Endothelial cell of umbilical vein (primary cell): ENCODE measurements around the gene XIRP2.

Source experiments
- CTCF ChIP-seq, 2 donors: IDR thresholded peaks; 1 replicate in 1 of 2; 2 replicates in 1 of 2; pipeline ENCODE4 v1.5.1; 2011; ENCODE audit warnings: low read length in 2 of 2, mild to moderate bottlenecking in 2 of 2, moderate library complexity in 2 of 2, control low read depth in 1 of 2, inconsistent platforms in 1 of 2, low read depth in 1 of 2; ENCODE audit not compliant: insufficient read depth in 1 of 2; ENCODE audit errors: extremely low read depth in 1 of 2
- EZH2 ChIP-seq: IDR thresholded peaks from 2 replicates; pipeline ENCODE4 v1.6.1; 2012; ENCODE audit warnings: borderline replicate concordance, low read depth, mild to moderate bottlenecking, moderate library complexity, low read length, inconsistent platforms; ENCODE audit not compliant: severe bottlenecking
- POLR2A ChIP-seq: IDR thresholded peaks from 2 replicates; pipeline ENCODE4 v1.6.1; 2012; ENCODE audit warnings: low read depth, mild to moderate bottlenecking, control low read depth, low read length
- POLR2AphosphoS5 ChIP-seq: IDR thresholded peaks from 2 replicates; pipeline ENCODE4 v1.6.1; 2012; ENCODE audit warnings: low read depth, mild to moderate bottlenecking, control low read depth, low read length, moderate library complexity; ENCODE audit not compliant: insufficient read depth

GRCh38 chr2:167017021-167017420, 128.7 kb downstream of the XIRP2 start:
- TF ChIP-seq POLR2A, result no peak
- TF ChIP-seq POLR2AphosphoS5, result no peak
- no peak for TF ChIP-seq CTCF (IDR thresholded peaks at IDR 0.05; ENCODE audit: extremely low read depth in 1 of 2, insufficient read depth in 1 of 2, low read depth in 1 of 2, low read length in 2 of 2)
- TF ChIP-seq EZH2, result no peak
